Measurements from ENCODE around the gene DZIP3.

The DZIP3 gene

DNA sequence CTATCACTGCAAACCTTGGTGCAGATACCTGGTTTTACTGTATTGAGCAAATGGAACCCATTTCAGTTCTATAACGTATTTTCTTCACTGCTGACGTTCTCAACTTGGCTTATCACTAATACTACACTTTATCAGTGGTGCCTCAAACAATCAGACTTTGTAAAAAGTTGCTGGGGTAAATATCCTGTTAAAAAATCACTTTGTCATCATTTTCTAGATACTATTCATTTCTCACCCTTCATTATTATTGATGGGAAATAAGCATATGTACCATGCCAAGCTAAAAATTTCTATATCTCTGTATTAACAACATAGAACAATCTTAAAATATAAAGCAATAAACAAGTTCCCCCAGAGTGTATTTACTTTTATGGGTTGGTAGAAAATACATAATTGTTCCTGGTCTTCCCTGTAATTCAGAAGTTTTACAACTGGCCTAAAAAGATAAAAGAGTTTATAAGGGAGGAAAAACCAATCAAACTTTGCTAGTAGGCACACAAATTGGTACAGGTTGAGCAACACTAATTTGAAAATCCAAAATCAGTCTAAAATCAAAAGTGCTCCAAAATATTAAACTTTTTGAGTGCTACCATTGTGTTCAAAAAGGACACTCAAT is 33.4 kb upstream of the DZIP3 start:
- Histone ChIP-seq H3F3A (ENCODE audit: low read depth) (no peaks in the 10 kb centered on the region), H3K9me3 (ENCODE audit: insufficient read depth, low read depth, low read length) (no peaks in the 10 kb centered on the region), H3K4me3 (ENCODE audit: low read length, poor library complexity, severe bottlenecking) (no peak overlapping the region), H3K9ac (ENCODE audit: low read depth, low read length, poor library complexity, severe bottlenecking) (no peak overlapping the region), H3K27me3 (ENCODE audit: insufficient read depth, low read length, poor library complexity, severe bottlenecking) (no peaks in the 10 kb centered on the region), H3K4me2 (ENCODE audit: low read depth, low read length, poor library complexity, severe bottlenecking) (no peak overlapping the region), H2AFZ (ENCODE audit: low read length) (no peak overlapping the region), H3K79me2 (ENCODE audit: insufficient read depth, low read length) (no peaks in the 10 kb centered on the region), H3K4me1 (ENCODE audit: insufficient read depth, low read length, poor library complexity, severe bottlenecking) (no peaks in the 10 kb centered on the region), H3K36me3 (ENCODE audit: insufficient read depth, low read length) (peaks cover 74% of the 10 kb centered on the region; the same call in 1 of the 2 replicates), H4K20me1 (ENCODE audit: insufficient read depth, low read length, poor library complexity, severe bottlenecking) (no peaks in the 10 kb centered on the region), H3K9me2 (replicated peaks; ENCODE audit: low read depth, low read length) (no peaks in the 10 kb centered on the region)
- TF ChIP-seq, protein P1, sequence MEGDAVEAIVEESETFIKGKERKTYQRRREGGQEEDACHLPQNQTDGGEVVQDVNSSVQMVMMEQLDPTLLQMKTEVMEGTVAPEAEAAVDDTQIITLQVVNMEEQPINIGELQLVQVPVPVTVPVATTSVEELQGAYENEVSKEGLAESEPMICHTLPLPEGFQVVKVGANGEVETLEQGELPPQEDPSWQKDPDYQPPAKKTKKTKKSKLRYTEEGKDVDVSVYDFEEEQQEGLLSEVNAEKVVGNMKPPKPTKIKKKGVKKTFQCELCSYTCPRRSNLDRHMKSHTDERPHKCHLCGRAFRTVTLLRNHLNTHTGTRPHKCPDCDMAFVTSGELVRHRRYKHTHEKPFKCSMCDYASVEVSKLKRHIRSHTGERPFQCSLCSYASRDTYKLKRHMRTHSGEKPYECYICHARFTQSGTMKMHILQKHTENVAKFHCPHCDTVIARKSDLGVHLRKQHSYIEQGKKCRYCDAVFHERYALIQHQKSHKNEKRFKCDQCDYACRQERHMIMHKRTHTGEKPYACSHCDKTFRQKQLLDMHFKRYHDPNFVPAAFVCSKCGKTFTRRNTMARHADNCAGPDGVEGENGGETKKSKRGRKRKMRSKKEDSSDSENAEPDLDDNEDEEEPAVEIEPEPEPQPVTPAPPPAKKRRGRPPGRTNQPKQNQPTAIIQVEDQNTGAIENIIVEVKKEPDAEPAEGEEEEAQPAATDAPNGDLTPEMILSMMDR (conservative IDR thresholded peaks at IDR 0.05; ENCODE audit: low read length): no peak
- no peak for TF ChIP-seq EZH2phosphoT487 (IDR thresholded peaks at IDR 0.05; ENCODE audit: borderline replicate concordance)

DNA sequence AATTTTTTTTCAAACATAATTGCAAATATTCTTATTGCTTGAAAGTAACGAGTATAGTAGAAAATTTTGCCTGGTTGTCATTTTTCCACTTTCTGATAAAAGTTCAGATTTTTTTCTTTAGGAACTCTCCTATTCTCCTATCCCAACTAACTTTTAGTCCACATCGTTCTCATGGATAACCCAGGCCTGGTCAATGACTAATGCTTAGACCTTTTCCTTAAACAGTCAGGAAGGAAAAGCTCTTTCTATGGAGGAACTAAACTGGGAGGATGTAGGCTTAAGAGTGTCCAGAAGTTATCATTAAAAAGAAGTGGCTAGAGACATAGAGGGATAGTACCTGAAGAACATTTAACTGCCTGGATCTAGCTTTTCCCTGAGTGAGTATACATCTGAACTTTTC is 27.0 kb upstream of the DZIP3 start:
- TF ChIP-seq, protein P1 (conservative IDR thresholded peaks at IDR 0.05; ENCODE audit: low read length): no peak
- TF ChIP-seq EZH2phosphoT487 (IDR thresholded peaks at IDR 0.05; ENCODE audit: borderline replicate concordance): no peak
- H3K4me2 ChIP-seq (ENCODE audit: low read depth, low read length, poor library complexity, severe bottlenecking): no peak overlapping the region
- no peaks in the 10 kb centered on the region for H3K27me3 ChIP-seq (ENCODE audit: insufficient read depth, low read length, poor library complexity, severe bottlenecking)
- no peak overlapping the region for H3K4me3 ChIP-seq (ENCODE audit: low read length, poor library complexity, severe bottlenecking)
- H3K9me3 ChIP-seq (ENCODE audit: insufficient read depth, low read depth, low read length): no peaks in the 10 kb centered on the region
- H3K36me3 ChIP-seq (ENCODE audit: insufficient read depth, low read length): peaks cover 59% of the 10 kb centered on the region
- H3F3A ChIP-seq (ENCODE audit: low read depth): no peaks in the 10 kb centered on the region
- H2AFZ ChIP-seq (ENCODE audit: low read length): no peak overlapping the region
- no peaks in the 10 kb centered on the region for H3K4me1 ChIP-seq (ENCODE audit: insufficient read depth, low read length, poor library complexity, severe bottlenecking)
- H3K9me2 ChIP-seq (replicated peaks; ENCODE audit: low read depth, low read length): no peaks in the 10 kb centered on the region
- no peaks in the 10 kb centered on the region for H4K20me1 ChIP-seq (ENCODE audit: insufficient read depth, low read length, poor library complexity, severe bottlenecking)
- H3K9ac ChIP-seq (ENCODE audit: low read depth, low read length, poor library complexity, severe bottlenecking): no peak overlapping the region
- no peaks in the 10 kb centered on the region for H3K79me2 ChIP-seq (ENCODE audit: insufficient read depth, low read length)

DNA sequence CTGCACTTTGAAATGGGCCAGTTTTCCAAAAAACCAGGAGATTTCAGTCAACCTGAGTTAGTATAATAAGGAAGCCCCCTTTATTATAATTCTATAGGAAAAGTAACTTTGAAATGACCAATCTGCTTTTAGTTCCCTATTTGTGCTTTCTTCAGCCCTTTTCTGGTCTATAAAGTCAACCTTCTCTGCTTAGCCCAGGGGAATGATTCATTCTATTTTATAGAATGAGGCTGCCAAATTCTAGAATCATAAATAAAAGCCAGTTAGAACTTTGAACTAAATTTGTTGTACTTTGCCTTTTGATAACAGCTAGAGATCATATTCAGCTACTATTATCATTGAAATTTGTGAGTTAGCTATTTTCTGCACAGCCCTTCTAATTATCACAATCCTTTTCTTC is 25.0 kb upstream of the DZIP3 start:
- H4K20me1 ChIP-seq (ENCODE audit: insufficient read depth, low read length, poor library complexity, severe bottlenecking): no peaks in the 10 kb centered on the region
- no peak overlapping the region for H2AFZ ChIP-seq (ENCODE audit: low read length)
- H3K4me3 ChIP-seq (ENCODE audit: low read length, poor library complexity, severe bottlenecking): no peak overlapping the region
- H3K9me2 ChIP-seq (replicated peaks; ENCODE audit: low read depth, low read length): no peaks in the 10 kb centered on the region
- H3K9ac ChIP-seq (ENCODE audit: low read depth, low read length, poor library complexity, severe bottlenecking): no peak overlapping the region
- TF ChIP-seq, protein P1 (conservative IDR thresholded peaks at IDR 0.05; ENCODE audit: low read length): no peak
- no peak for TF ChIP-seq EZH2phosphoT487 (IDR thresholded peaks at IDR 0.05; ENCODE audit: borderline replicate concordance)
- H3F3A ChIP-seq (ENCODE audit: low read depth): no peaks in the 10 kb centered on the region
- no peaks in the 10 kb centered on the region for H3K79me2 ChIP-seq (ENCODE audit: insufficient read depth, low read length)
- no peaks in the 10 kb centered on the region for H3K4me1 ChIP-seq (ENCODE audit: insufficient read depth, low read length, poor library complexity, severe bottlenecking)
- no peak overlapping the region for H3K4me2 ChIP-seq (ENCODE audit: low read depth, low read length, poor library complexity, severe bottlenecking)
- no peaks in the 10 kb centered on the region for H3K9me3 ChIP-seq (ENCODE audit: insufficient read depth, low read depth, low read length)
- no peaks in the 10 kb centered on the region for H3K27me3 ChIP-seq (ENCODE audit: insufficient read depth, low read length, poor library complexity, severe bottlenecking)
- H3K36me3 ChIP-seq (ENCODE audit: insufficient read depth, low read length): peaks cover 57% of the 10 kb centered on the region

Data from Loucy (cell line).